Ishikawa (cell line): Measurements from ENCODE around the gene TAGLN.

Experiments used
- CEBPB ChIP-seq: IDR thresholded peaks from 2 replicates; pipeline ENCODE4 v1.6.1; 2012
- CREB1 ChIP-seq: IDR thresholded peaks from 2 replicates; pipeline ENCODE4 v1.6.1; 2012; ENCODE audit warnings: low read depth
- EGR1 ChIP-seq: IDR thresholded peaks from 2 replicates; pipeline ENCODE4 v1.6.1; 2012
- EP300 ChIP-seq: IDR thresholded peaks from 2 replicates; pipeline ENCODE4 v1.6.1; 2012; ENCODE audit warnings: borderline replicate concordance
- FOXM1 ChIP-seq: IDR thresholded peaks from 2 replicates; pipeline ENCODE4 v1.6.1; 2012; ENCODE audit warnings: low read depth, borderline replicate concordance
- NFIC ChIP-seq: IDR thresholded peaks from 2 replicates; pipeline ENCODE4 v1.6.1; 2012
- RAD21 ChIP-seq: IDR thresholded peaks from 2 replicates; pipeline ENCODE4 v1.6.1; 2012; ENCODE audit warnings: low read depth
- TAF1 ChIP-seq: IDR thresholded peaks from 2 replicates; pipeline ENCODE4 v1.6.1; 2012; ENCODE audit warnings: low read depth, mild to moderate bottlenecking
- TCF12 ChIP-seq: IDR thresholded peaks from 2 replicates; pipeline ENCODE4 v1.6.1; 2012; ENCODE audit warnings: low read depth
- TEAD4 ChIP-seq: IDR thresholded peaks from 2 replicates; pipeline ENCODE4 v1.6.1; 2012
- YY1 ChIP-seq: IDR thresholded peaks from 2 replicates; pipeline ENCODE4 v1.6.1; 2012; ENCODE audit warnings: low read depth
- ZBTB7A ChIP-seq: IDR thresholded peaks from 2 replicates; pipeline ENCODE4 v1.6.1; 2012; ENCODE audit warnings: low read depth
- TF ChIP-seq, protein P1 (sequence below): IDR thresholded peaks from 2 replicates; pipeline ENCODE4 v1.6.1; 2012; ENCODE audit warnings: low read depth, mild to moderate bottlenecking
- TF ChIP-seq, protein P2 (sequence below): IDR thresholded peaks from 2 replicates; pipeline ENCODE4 v1.6.1; 2012
- TF ChIP-seq, protein P3 (sequence below): IDR thresholded peaks from 2 replicates; pipeline ENCODE4 v1.6.1; 2012

Gene TAGLN

DNA sequence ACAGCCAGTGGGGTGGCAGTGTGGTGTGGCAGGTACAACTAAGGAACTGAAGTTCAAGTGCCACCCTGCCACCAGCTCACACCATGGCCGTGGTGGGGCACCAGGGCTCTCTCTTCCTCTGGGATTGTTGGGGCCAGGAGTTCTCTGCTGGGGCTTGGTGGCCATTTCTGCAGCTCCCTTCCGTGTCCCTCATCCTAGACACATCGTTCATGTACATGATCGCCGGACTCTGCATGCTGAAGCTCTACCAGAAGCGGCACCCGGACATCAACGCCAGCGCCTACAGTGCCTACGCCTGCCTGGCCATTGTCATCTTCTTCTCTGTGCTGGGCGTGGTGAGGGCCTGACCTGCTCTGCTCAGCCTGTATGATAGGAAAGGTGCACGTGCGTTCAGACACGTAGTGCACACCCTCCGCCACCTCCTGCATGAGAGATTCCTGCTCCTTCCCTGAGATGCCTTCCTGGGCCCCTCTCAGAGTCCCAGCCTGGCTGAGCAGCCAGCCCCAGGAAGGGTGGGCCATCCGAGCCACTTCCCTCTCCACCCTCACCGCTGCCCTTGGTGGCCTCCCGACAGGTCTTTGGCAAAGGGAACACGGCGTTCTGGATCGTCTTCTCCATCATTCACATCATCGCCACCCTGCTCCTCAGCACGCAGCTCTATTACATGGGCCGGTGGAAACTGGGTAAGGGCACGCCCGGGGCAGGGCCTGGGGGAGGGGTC, 7.3 kb upstream of the TAGLN start:
- TF ChIP-seq EP300: no peak
- TF ChIP-seq CEBPB: no peak
- TF ChIP-seq ZBTB7A: no peak
- no peak for TF ChIP-seq CREB1
- no peak for TF ChIP-seq RAD21
- no peak for TF ChIP-seq NFIC
- TF ChIP-seq, protein P1, sequence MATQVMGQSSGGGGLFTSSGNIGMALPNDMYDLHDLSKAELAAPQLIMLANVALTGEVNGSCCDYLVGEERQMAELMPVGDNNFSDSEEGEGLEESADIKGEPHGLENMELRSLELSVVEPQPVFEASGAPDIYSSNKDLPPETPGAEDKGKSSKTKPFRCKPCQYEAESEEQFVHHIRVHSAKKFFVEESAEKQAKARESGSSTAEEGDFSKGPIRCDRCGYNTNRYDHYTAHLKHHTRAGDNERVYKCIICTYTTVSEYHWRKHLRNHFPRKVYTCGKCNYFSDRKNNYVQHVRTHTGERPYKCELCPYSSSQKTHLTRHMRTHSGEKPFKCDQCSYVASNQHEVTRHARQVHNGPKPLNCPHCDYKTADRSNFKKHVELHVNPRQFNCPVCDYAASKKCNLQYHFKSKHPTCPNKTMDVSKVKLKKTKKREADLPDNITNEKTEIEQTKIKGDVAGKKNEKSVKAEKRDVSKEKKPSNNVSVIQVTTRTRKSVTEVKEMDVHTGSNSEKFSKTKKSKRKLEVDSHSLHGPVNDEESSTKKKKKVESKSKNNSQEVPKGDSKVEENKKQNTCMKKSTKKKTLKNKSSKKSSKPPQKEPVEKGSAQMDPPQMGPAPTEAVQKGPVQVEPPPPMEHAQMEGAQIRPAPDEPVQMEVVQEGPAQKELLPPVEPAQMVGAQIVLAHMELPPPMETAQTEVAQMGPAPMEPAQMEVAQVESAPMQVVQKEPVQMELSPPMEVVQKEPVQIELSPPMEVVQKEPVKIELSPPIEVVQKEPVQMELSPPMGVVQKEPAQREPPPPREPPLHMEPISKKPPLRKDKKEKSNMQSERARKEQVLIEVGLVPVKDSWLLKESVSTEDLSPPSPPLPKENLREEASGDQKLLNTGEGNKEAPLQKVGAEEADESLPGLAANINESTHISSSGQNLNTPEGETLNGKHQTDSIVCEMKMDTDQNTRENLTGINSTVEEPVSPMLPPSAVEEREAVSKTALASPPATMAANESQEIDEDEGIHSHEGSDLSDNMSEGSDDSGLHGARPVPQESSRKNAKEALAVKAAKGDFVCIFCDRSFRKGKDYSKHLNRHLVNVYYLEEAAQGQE: no peak
- TF ChIP-seq, protein P2, sequence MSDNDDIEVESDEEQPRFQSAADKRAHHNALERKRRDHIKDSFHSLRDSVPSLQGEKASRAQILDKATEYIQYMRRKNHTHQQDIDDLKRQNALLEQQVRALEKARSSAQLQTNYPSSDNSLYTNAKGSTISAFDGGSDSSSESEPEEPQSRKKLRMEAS: no peak
- TF ChIP-seq TEAD4: no peak
- TF ChIP-seq FOXM1: no peak

DNA sequence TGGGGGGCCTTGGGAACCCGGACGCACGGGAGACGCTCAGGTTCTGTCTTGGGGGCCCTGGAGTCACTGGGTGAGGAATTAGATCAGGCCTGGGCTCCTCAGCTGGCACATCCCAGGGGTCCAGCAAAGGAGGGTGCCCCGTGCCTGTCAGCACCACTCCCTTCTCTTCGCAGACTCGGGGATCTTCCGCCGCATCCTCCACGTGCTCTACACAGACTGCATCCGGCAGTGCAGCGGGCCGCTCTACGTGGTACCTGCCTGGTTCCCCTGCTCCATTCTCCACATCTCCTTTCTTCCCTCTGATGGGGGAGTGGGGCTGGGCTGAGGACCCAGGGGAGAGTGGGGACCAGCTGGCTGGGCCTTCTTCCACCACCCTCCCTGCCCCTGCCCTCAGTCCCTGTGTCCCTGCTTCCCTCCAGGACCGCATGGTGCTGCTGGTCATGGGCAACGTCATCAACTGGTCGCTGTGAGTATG, 6.7 kb upstream of the TAGLN start:
- no peak for TF ChIP-seq EP300
- no peak for TF ChIP-seq CREB1
- TF ChIP-seq, protein P3, sequence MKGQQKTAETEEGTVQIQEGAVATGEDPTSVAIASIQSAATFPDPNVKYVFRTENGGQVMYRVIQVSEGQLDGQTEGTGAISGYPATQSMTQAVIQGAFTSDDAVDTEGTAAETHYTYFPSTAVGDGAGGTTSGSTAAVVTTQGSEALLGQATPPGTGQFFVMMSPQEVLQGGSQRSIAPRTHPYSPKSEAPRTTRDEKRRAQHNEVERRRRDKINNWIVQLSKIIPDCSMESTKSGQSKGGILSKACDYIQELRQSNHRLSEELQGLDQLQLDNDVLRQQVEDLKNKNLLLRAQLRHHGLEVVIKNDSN: no peak
- TF ChIP-seq ZBTB7A: no peak
- no peak for TF ChIP-seq YY1

DNA sequence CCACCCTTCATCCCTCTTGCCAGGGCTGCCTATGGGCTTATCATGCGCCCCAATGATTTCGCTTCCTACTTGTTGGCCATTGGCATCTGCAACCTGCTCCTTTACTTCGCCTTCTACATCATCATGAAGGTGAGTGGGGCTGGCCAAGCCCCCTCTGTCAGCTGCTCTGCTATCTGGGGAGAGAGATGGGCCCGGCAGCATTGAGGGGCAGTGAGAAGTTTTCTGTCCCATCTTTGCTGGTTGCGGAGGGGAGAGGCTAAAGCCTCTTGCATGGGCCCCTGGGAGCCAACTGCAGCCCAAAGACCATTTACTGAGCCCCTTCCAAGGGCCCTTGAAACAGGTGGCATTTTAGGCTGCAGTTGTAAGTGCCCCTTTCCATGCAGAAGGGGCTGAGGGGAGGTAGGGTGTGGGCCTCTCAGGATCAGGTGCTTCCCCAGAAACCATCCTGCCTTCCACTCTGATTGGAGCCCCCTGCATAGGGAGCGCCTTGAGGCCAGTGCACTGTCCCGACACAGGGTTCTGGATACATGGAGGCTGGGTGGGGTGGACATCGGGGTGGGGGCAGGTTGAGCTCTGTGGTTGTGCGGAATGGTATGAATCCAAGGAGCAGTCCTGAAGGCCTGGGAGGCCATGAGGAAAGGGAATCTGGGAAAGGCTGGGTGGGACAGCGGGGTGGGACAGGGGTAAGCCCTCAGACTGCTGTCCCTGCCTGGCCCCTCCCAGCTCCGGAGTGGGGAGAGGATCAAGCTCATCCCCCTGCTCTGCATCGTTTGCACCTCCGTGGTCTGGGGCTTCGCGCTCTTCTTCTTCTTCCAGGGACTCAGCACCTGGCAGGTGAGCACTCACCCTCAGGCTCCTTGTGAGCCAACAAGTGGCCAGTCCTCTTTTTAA, 5.8 kb upstream of the TAGLN start:
- TF ChIP-seq EGR1: no peak
- TF ChIP-seq CREB1: no peak
- TF ChIP-seq, protein P2: no peak
- TF ChIP-seq EP300: no peak
- TF ChIP-seq TCF12: no peak
- TF ChIP-seq YY1: no peak

DNA sequence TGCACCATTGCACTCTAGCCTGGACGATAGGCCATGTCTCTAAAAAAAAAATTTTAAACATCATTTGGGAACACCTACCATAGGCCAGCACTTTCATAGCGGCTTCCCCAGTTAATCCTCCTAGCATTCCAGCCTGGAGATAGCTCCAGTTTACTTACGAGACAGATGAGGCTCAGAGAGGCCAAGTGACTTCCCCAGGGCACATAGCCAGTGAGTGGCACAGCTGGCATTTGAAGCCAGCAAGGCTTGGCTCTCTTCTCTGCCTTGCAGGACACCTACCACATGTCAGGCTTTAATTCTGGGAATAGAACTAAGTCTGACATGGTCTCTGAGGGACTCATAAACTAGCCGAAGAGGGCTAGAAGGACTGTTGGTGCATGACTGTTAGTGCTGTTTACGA, 4.9 kb upstream of the TAGLN start:
- no peak for TF ChIP-seq CREB1
- no peak for TF ChIP-seq TEAD4
- no peak for TF ChIP-seq EP300
- TF ChIP-seq TAF1: no peak
- TF ChIP-seq, protein P1: no peak
- no peak for TF ChIP-seq RAD21
- TF ChIP-seq NFIC: no peak
- no peak for TF ChIP-seq CEBPB
- no peak for TF ChIP-seq YY1
- TF ChIP-seq, protein P3: no peak
- no peak for TF ChIP-seq FOXM1
- TF ChIP-seq EGR1: no peak
- no peak for TF ChIP-seq ZBTB7A
- no peak for TF ChIP-seq TCF12
- TF ChIP-seq, protein P2: no peak

DNA sequence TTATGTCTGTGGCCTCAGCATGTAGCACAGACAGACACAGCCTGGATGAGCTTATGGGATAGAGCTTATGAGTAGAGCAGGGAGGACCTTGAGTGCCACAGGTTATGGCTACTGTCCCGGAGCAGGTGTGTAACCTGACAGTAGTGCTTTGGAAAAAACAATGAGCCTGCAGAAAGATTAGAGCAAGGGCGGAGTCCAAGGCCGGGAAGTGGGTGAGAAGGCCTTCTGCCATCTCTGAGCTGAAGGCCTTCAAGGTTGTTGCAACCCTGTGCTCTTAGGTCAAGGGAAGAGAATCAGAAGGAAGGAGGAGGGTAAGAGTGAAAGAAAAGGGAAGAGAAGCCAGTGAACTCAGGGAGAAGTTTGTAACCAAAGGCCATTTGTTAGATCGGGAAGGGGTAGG, 3.9 kb upstream of the TAGLN start:
- no peak for TF ChIP-seq FOXM1
- TF ChIP-seq, protein P1: no peak
- no peak for TF ChIP-seq CREB1
